HT1080 (cell line): ENCODE measurements around the gene PYY. TPM values are rescaled to one million over a fixed set of nuclear protein-coding genes. Genes with fewer than 3 reads are reported as not detected.
"Not testable (repeated sequence)": the region's sequence is repeated elsewhere in the genome, so short reads cannot be mapped to it uniquely, and the experiment has no call there.

Source experiments
- DNase-seq: peaks from one replicate; pipeline ENCODE4 v3.0.0-alpha.2; 2015; ENCODE audit warnings: low read depth
- total RNA-seq: library from RNA; depleted of rRNA; stranded (reverse); fragments of >200 nt; shearing (Covaris generic); gene quantifications from 2 replicates; pipeline ENCODE4 v1.2.3, GENCODE V29; 2014

The PYY gene
- total RNA-seq, 1 experiment from 2014 or later, result not detected

DNA sequence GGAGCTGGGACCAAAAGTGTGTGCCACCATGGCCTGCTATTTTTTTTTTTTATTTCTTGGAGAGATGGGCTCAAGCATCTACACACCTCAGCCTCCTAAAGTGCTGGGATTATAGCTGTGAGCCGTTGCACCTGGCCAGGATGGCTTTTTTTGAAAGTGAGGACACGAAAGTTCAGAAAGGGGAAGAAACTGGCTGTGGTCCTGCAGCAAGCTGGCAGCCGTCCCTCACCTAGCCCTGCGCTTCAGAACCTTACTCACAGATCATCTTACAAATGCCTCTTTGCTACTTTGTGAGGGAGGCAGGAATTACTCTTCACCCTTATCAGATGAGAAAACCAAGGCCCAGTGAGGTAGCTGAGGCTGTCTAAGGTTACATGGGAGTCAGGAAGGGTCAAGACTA is 7.0 kb downstream of the PYY start:
- no peak for DNase-seq

DNA sequence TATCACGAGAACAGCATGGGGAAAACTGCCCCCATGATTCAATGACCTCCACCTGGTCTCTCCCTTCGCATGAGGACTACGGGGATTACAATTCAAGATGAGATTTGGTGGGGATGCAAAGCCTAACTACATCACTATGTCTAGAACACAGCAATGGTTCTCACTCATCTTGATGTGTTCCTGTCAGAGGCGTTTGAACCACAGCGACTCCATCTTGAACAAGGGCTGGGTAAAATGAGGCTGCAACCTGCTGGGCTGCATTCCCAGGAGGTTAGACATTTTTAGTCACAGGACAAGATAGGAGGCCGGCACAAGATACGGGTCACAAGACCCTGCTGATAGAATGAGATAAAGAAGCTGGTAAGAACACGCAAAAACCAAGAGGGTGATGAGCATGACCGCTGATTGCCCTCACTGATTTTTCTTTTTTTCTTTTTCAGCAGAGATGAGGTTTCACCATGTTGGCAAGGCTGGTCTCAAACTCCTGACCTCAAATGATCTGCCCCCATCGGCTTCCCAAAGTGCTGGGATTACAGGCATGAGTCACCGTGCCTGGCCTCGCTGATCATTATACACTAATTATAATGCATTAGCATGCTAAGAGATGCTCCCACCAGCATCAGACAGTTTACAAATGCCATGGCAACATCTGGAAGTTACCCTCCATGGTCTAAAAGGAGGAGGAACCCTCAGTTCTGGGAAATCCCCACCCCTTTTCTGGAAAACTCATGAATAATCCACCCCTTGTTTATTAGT is 8.5 kb downstream of the PYY start:
- DNase-seq, result no peak

DNA sequence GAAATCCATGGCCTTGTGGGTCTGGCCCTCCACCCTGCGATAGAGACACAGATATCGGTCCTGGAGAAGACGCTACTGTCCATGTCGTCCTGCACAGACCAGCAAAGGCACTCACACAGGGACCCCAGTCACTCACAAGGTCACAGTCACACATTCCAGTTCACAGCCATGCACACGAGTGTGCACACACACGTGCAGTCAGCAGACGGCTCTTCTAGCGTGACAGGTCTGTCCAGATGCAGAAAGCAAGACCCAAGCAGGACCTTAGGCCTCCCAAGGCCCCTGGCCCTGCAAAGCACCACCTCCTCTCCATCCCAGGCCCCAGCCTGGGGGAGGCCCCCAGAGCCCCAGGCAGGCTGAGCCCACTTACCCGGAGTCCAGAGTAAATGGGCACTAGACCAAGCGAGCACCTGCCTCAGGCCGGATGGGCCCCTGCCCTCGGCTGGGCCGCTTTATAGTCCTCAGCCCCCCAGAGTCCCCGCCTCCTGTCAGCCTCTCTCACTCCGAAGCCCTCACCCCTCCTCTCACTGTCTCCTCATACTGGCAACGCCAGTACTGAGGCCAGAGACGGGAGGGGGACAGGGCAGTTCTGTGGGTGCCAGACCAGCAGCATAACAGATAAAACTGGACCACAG is 11.6 kb downstream of the PYY start, which contains the start of gene PPY:
Gene PPY (minus strand): TSS at position 426 of the 635 bp plus-strand sequence. CDS start 822 bp downstream, outside the sequence.
- no peak for DNase-seq

DNA sequence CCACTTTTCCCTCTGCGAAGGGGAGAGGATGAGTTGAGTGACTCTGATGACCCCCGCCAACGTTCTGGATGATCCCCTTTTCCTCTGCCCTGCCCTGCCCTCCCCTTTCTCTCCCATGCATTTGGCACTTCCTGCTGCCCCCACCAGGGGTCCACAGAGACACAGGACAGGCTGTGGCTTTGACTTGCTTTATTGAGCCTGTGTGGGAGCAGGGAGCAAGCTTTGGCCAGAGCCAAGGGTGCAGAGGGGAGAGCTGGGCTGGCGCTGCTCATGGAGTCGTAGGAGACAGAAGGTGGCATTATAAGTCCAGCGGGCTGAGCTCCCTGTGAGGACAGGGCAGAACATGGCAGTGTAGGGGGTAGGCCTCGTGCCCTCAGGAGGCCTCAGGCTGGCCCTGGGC is 13.1 kb downstream of the PYY start:
- peak; percentile 32 for DNase-seq

DNA sequence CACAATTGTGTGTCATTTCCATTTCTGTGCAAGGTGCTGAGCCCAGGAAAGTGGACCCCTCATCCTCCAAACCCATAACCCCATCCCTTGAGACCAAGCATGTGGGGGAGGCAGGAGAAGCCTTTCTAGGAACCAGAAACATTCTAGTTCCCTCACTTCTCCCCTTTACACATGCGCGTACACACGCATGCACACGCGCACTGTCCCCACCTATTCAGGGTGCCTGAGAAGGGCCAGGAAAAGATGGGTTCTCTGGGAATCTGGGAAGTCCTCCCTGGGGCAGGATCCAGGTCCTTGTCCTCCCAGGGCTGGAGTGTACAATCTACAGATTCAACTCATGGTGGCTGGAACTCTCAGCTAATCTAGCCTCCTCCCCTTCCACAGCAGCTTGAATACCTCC is 13.9 kb downstream of the PYY start:
- no peak for DNase-seq

DNA sequence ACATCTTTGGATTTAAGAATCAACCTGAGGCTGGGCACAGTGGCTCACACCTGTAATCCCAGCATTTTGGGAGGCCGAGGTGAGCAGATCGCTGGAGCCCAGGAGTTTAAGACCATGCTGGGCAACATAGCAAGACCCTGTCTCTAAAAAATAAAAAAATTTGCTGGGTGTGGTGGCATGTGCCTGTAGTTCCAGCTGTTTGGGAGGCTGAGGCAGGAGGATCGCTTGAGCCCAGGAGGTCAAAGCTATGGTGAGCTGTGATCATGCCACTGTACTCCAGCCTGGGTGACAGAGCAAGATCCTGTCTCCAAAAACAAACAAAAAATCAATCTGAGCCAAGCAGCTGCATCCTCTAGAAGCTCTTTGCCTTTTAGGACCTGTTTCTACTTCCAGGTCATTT is 14.3 kb downstream of the PYY start:
- not testable (repeated sequence) for DNase-seq

DNA sequence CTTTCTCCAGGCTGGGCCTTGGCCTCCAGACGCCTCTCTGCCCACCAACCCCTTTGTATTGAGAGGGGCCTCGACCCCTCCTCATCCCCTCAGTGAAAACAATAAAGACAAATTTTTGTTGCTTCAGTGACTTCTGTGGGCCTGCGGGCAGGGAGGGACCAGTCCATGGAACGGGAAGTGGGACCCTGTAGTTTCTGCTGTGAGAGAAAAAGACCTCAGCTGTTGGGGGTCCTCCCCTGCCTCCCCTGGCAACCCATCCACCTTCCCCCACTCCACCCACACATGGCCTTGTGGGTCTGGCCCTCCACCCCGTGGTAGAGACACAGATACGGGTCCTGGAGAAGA is 14.9 kb downstream of the PYY start:
- no peak for DNase-seq

DNA sequence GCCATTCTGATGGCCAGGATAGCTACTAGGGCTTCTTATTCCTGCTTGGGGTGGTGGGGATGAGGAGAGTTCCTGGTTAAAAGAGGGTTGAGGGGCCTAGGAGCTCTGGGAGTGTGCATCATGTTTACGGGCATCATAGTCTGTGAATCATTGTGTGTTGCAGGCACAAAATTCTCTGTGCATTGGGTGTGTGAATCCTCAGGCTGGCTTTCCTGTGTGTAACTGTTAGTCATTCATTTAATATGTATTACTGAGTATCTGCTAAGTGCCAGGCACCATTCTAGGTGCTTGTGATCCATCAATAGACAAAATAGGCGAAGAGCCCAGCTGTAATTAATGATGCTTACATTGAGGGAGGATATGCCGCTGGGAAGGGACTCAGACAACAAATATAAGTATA is 17.3 kb downstream of the PYY start:
- peak; percentile 27 for DNase-seq

DNA sequence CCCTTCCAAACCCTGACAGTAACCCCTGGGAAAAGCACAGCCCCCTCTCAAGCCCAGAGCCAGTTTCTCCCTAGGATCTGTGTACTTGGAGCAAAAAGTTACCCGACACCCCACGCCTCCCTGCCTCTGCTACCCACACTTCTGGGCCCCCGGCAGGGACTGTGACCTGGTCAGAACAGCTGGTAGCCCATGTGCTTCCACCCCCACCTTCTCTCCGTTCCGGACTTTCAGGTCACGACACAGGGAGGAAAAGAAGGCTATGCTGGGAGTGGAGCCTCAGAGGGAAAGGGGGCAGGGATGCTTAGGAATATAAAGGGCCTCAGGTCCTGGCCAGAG is 17.8 kb downstream of the PYY start:
- DNase-seq, result no peak

DNA sequence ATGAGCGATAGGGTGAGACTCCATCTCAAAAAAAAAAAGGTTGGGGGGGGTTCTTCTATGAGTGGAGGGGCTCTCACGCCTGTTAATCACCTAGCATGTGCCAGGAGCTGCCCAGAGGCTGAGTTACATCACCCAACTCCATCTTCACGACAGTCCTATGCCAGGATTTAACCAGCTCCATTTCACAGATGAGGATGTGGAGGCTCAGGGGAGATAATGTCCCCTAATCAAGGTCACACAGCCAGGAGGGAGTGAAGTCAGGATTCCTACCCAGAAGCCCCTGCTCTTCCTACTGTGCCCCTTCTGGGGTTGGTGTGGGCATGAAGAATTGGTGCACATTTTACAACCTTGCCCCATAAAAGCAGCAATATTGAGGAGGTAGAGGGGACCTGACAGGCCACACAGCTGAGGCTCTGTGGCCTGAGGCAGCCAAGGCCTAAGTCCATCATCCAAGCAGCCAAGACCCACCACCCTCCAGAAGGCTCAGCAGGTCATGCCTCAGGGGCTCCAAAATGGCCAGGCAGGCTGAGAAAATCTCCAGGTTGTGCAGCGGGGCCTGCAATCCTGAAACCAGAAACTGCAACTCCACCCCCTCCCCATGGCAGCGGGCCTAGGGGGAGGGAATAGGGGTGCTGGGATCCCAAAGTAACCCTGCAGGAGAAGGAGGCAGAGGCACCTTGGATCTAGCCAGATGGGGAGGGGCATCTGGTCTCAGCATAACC is 18.4 kb downstream of the PYY start:
- no peak for DNase-seq

DNA sequence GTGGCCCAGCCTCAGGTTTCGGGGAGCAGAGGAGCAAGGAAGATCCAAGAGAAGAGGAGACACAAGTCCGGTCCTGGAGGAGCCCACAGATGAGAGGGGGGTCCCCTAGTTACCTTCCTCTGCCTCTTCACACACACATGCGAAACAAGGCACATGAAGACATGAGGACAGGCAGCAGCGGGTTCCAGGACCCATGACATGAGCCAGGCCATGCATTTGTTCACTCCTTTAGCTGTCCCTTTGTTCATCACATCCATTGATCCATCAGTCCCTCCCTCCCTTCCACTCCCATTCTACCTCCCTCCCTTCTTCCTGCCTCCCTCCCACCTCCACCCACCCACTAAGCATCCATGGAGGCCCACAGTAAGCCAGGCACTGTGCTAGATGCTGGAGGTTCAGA is 20.8 kb downstream of the PYY start:
- DNase-seq, result no peak

DNA sequence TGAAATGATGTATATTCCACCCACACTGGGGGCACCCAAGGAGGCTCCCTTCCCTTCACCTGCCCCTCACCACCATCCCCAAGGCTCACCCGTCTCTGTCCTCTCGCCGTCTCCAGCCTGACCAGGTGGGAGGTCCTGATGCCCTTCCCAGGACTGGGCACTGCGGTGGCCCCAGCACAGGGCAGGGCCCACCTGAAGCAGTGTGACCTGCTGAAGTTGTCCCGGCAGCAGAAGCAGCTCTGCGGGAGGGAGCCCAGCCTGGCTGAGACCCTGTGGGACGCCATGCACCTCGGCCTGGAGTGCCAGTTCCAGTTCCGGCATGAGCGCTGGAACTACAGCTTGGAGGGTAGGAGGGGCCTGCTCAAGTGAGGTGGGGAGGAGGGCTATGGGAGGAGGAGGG is 21.4 kb downstream of the PYY start:
- no peak for DNase-seq

DNA sequence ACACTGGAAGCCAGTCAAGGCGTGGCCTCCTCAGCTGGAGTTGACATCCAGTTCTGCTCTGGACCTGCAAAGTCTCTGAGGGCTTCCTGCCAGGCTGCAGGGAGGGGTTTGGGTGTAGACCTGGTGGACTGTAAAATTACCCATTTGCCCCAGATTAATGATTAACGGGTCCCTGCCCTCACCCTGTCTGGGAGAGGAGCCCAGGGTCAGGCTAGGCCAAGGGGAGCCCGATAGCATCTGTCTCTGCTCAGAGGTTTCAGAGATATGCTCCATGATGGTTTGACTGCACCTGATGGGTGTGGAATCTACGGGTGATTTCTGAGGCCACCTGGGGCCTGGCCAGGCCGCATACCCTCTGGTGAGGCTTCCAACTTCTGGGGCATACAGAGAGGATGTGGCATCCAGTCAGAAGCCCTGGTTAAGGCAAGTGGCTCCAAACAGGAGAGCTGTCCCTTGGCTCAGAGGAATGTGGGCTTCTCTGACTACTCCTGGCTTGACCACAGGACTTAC is 22.6 kb downstream of the PYY start:
- DNase-seq, result no peak

DNA sequence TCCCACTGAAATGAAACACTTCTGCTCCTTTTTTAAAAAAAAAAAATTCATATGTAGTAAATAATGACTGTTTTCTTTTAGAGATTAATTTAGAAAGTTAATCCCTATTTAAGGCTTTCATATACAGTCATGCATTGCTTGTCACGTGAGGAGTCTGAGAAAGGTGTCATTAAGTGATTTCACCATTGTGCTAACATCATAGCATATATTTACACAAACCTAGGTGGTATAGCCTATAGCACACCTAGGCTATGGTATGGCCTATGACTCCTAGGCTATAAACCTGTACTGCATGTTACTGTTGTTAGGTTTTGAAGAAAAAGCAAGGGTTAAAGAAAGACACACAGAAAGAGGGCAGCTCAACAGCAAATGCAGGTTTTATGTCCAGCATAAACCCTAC is 25.1 kb downstream of the PYY start:
- DNase-seq, result no peak

DNA sequence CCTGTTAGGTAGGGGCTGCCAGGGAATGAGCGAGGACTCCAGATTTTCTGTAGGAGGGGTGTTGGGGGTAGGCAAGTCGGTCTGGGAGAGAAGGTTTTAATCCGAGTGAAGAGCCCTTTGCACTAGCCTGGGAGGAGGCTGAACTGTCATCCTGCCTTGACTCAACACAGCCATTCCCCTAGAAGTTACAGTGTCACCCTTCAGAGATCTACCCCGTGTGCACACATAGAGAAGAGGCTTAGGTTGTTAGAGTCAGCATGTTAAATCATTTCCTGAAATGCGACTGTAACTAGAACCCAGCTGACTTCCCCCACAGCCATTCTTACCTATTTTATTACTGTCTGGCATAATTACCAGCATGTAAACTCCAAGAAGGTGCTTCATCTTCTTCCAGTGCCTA is 25.8 kb downstream of the PYY start:
- DNase-seq, result not testable (repeated sequence)

DNA sequence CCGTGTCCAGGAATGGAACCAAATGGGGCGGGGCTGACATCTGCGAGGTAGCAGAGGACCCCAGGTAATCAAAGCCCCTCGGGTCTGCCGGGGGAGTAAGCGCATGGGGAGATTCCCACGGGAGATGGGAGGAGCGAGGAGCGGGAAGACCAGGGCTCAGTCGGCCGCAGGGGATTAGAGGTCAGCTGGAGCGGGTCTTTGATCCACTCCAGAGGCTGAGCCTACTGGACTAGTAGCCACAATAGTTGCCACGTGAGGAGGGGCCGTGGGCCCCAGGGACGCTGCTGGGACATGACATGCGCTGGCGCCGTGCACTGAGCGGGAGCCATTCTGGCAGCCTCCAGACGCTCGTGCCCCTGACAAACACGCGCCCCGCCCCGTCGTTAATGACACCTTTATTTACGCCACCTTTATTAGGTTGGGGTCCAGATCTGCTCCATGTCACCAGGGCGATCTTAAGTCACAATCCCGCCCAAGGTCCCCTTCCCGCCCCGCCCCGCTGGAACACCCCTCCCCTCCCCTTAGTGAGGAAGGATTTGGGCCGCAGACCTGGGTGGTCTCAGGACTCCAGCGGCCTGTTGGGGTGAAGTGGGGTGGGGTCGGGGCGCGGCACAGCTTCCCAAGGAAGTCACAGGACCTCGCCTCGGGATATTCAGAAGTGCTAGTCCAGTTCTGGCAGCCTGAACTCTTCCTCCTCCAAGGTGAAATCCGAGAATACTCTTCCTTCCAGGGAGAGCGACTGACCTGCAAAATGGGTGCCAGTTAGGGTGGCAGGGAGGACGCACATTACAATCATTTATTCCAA is 26.5 kb downstream of the PYY start:
- DNase-seq, result no peak

DNA sequence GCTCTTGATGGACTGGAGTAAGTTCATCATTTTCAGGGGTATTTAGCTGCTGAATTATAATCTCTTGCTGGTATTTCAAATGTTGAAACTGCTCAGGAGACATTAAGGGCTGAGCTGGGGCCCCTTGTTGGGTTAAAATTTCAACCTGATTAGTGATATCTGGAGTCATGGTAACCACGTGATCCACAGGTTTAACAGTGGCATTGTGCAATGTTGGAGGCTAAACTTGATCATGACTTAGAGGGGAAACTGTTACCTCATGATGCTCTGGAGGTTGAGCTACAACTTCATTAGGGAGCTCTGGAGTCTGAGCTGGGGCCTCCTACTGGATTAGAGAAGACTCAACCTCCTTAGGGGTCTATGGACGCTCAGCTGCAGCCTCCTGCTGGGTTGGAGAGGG is 29.2 kb downstream of the PYY start:
- DNase-seq, result no peak

DNA sequence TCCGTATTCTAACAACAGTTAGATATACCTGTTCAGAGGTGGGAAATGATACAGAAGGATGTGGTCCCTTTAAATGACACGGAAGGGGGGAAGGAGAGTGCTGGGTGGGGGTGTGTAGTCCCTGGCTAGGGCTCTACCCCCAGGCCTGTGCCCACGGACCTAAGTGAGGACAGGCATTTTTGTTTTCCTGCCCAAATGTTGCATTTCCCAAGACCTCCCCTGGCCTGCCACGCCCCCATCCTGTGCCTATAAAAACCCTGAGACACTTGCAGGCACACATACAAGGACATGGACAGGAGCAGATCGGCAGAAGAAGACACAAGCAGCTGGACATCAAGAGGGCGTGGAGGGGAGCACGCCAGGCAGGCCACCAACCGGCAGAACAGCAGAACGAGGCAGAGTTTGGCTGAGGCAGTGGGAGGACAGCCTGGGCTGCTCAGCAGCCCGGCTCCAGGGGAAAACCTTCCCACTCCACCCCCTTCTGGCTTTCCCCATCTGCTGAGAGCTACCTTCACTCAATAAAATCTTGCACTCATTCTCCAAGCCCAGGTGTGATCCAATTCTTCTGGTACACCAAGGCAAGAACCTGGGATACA is 33.1 kb downstream of the PYY start:
- DNase-seq, result no peak

DNA sequence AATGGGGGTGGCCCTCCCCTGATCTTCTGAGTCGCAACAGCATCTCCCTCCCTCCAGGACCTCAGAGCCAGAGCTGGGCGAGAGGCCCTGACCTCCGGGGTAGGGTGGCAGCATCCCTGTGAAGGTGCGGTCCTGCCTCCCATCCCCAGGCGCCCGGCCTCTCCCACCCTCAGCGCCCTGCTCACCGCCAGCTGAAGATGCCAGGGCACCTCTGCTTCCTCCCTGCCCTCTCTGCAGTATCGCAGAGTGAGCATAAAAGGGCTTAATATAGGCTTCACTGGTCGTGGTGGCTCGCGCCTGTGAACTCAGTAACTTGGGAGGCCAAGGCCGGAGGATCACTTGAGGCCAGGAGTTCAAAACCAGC is 35.7 kb downstream of the PYY start:
- DNase-seq, result no peak

DNA sequence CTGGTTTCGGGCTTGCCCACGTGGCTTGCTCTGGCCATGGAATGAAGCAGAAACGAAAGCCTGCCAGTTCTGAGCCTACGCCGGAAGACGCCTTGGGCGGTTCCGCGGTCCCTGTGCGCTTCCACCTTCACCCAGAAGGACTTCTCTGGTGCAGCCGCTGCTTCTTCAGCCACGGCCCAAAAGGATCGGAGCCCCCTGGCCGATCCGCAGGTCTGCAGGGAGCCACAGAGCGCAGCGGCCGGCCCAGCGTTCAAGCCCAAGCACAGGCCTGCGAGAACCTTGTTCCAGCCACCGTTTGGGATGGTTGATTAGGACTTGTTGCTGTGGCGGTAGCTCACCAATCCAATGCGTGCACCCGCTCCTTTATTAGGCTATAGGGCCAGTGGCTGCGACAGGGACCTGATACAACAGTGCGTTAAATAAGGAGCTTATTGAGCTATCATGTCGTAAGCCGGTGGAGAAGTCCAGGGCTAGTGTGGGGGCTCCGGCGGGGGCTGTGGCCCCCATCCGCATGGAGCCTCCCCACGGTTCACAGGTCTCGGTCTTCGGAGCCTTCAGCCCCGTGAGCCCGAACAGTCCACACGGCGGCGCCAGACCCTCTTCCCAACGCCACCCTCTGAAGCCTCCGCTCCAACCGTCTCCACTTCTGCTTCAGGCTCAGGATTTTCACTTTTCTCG is 36.3 kb downstream of the PYY start:
- no peak for DNase-seq

DNA sequence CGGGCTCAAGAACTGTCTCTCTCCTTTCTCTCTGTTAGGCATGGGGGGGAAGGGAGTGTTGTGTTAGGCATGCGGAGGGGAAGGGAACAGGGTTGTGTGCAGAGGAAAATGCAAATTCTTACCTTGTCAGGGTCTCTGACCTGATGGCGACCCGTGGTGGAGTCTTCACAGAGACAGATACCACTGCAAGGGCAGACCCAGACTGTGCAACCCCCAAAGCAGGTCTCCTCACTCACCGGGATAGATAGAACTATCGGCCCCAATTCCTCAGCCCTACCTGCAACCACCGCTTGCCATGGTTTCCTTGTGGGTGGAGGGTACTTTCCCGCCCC is 36.8 kb downstream of the PYY start:
- DNase-seq, result no peak
